Kidney (tissue), 14 donors: Measurements from ENCODE around the gene ANTXRL. TPM values are rescaled to one million over a fixed set of nuclear protein-coding genes. Genes with fewer than 3 reads are reported as not detected.

Experiments
- DNase-seq, 5 donors: peaks; one replicate each; pipeline ENCODE4 v3.0.0-alpha.2; 2013 to 2020
- FAIRE-seq: peaks from 2 replicates; lab custom pipeline; 2012; peaks lifted over from hg19 to GRCh38; lab: Jason Lieb, UNC
- H3K27ac ChIP-seq, 2 donors: one replicate each; pipeline ENCODE4 v1.7.0; 2013; ENCODE audit warnings: low read depth in 2 of 2, low read length in 2 of 2, inconsistent platforms in 1 of 2
- H3K27me3 ChIP-seq: one replicate; pipeline ENCODE4 v1.7.1; 2013; ENCODE audit warnings: low read length, inconsistent platforms; ENCODE audit not compliant: control insufficient read depth, insufficient read depth
- H3K36me3 ChIP-seq, 3 donors: one replicate each; pipeline versions ENCODE4 v1.7.0 to v1.7.1; 2013; ENCODE audit warnings: low read length in 3 of 3, control low read depth in 1 of 3, inconsistent platforms in 1 of 3; ENCODE audit not compliant: insufficient read depth in 3 of 3, control insufficient read depth in 2 of 3
- H3K4me1 ChIP-seq, 3 donors: one replicate each; pipeline versions ENCODE4 v1.7.0 to v1.7.1; 2013; ENCODE audit warnings: low read length in 3 of 3, inconsistent platforms in 1 of 3, low read depth in 1 of 3; ENCODE audit not compliant: control insufficient read depth in 2 of 3, insufficient read depth in 2 of 3
- H3K4me3 ChIP-seq, 3 donors: one replicate each; pipeline versions ENCODE4 v1.7.0 to v1.8.1; 2013; ENCODE audit warnings: low read length in 3 of 3, control low read depth in 1 of 3, inconsistent platforms in 1 of 3
- H3K9ac ChIP-seq, 3 donors: one replicate each; pipeline versions ENCODE4 v1.7.0 to v1.7.1; 2013; ENCODE audit warnings: low read length in 3 of 3, control low read depth in 1 of 3, inconsistent platforms in 1 of 3
- H3K9me3 ChIP-seq, 3 donors: one replicate each; pipeline versions ENCODE4 v1.7.0 to v1.7.1; 2013; ENCODE audit warnings: low read length in 3 of 3, control low read depth in 1 of 3, inconsistent platforms in 1 of 3; ENCODE audit not compliant: control insufficient read depth in 2 of 3, insufficient read depth in 1 of 3
- intact Hi-C: fragments of 100-400 bp; cut with DNase I; formaldehyde crosslinking; loops from one replicate; pipeline ENCODE4 v1.11.1; 2022
- polyA plus RNA-seq: library from polyadenylated mRNA; stranded (reverse); fragments of 350-450 nt; fragmentation: Illumina TruSeq; extraction: RNeasy Lipid Tissue Mini Kit (QIAGEN cat#74804); gene quantifications from one replicate; pipeline ENCODE4 v1.2.3, GENCODE V29; 2014; ENCODE audit warnings: low read depth, low replicate concordance; ENCODE audit not compliant: insufficient read depth
- total RNA-seq: library from RNA; stranded (reverse); fragmentation: NEBNext Ultra II Directional; extraction: Animal tissue kit (Norgen Biotek cat#: 25700); gene quantifications from one replicate; pipeline ENCODE4 v1.2.1, GENCODE V29; 2021
- TF ChIP-seq, protein P1 (sequence below): IDR thresholded peaks from 3 replicates; pipeline ENCODE4 v1.5.1; 2012; ENCODE audit warnings: mild to moderate bottlenecking, moderate library complexity, borderline replicate concordance; ENCODE audit not compliant: insufficient read depth; ENCODE audit errors: extremely low read depth
- donor health status: control.
- donor health status: control.
- donor health status: control.
- donor health status: control.
- donor health status: control.
- donor health status: DM: yes; HTN: yes; CAD: no.
- donor health status: Normal renal cell carcinoma (clear cell type).

The ANTXRL gene
- total and polyA plus RNA-seq, 2 donors from 2014 or later, result 0.16 TPM; not detected in 1

DNA sequence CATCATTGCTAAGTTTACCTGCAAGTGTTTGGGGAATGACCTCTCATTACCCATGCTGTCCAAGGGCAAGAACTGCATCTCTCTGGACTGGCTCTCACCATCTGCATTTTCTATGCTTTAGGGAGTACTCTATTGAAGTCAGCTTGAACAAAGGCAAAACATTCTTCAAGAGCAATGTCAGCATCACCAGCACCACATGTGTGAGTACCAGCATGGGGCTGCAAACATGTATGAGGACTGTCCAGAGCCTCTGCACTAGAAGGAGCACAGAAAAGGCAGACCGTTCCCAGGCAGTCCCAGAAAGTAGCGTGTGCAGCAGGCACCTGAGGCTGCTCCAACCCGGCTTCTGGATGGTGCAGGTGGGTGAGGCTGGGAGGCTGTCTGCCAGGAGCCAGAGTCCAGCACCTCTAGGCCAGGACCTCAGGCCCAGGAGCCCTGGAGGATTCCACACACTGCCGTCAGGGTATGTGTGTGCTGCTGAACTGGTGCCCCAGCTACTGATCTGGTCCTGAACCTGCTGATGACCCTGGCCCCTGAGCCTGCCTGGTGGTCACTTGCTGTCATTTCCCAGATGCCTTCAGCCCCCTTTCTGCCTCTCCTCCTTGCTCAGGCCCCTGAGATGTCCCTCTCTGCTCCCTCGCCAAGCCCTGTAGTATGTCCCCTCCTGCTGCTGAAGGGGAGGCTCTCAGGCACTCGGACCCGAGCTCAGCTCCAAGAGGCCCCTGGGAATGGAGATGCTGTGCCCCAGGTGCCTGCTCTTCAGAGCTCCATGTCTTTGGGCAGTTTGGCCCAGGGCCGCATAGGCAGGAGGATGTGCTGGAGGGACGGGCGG, 20.7 kb downstream of the ANTXRL start:
- intact Hi-C loops, result no loop called here
- Histone ChIP-seq H3K9me3 (no peaks in the 10 kb centered on the region), H3K4me3 (no peak overlapping the region), H3K27ac (no peak overlapping the region), H3K36me3 (no peaks in the 10 kb centered on the region), H3K4me1 (no peaks in the 10 kb centered on the region), H3K9ac (no peak overlapping the region), H3K27me3 (no peaks in the 10 kb centered on the region)
- no peak for FAIRE-seq
- TF ChIP-seq, protein P1, sequence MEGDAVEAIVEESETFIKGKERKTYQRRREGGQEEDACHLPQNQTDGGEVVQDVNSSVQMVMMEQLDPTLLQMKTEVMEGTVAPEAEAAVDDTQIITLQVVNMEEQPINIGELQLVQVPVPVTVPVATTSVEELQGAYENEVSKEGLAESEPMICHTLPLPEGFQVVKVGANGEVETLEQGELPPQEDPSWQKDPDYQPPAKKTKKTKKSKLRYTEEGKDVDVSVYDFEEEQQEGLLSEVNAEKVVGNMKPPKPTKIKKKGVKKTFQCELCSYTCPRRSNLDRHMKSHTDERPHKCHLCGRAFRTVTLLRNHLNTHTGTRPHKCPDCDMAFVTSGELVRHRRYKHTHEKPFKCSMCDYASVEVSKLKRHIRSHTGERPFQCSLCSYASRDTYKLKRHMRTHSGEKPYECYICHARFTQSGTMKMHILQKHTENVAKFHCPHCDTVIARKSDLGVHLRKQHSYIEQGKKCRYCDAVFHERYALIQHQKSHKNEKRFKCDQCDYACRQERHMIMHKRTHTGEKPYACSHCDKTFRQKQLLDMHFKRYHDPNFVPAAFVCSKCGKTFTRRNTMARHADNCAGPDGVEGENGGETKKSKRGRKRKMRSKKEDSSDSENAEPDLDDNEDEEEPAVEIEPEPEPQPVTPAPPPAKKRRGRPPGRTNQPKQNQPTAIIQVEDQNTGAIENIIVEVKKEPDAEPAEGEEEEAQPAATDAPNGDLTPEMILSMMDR, result no peak
- peak in 1 of 5 donors; percentile 20 for DNase-seq

DNA sequence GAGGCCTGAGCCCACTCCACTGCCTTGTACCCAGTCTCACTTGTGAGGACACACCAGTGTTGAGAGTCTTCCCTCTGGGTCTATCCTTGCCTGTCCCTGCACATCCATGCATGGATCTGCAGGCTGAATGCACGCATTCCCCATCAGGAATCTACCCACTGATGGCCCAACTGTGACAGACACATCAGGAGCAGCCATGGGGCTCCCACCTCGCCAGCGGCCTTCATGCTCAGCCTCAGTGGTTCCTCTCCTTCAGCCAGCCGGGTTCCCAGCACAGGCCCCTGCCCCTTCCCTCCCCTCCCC, 21.3 kb downstream of the ANTXRL start:
- TF ChIP-seq, protein P1, result no peak
- Histone ChIP-seq H3K9ac (no peak overlapping the region), H3K27me3 (no peaks in the 10 kb centered on the region), H3K4me3 (no peak overlapping the region), H3K4me1 (no peaks in the 10 kb centered on the region), H3K27ac (no peak overlapping the region), H3K36me3 (no peaks in the 10 kb centered on the region), H3K9me3 (no peaks in the 10 kb centered on the region)
- FAIRE-seq, result no peak
- intact Hi-C loops, result no loop called here
- DNase-seq, result peak in 1 of 5 donors; percentile 23

DNA sequence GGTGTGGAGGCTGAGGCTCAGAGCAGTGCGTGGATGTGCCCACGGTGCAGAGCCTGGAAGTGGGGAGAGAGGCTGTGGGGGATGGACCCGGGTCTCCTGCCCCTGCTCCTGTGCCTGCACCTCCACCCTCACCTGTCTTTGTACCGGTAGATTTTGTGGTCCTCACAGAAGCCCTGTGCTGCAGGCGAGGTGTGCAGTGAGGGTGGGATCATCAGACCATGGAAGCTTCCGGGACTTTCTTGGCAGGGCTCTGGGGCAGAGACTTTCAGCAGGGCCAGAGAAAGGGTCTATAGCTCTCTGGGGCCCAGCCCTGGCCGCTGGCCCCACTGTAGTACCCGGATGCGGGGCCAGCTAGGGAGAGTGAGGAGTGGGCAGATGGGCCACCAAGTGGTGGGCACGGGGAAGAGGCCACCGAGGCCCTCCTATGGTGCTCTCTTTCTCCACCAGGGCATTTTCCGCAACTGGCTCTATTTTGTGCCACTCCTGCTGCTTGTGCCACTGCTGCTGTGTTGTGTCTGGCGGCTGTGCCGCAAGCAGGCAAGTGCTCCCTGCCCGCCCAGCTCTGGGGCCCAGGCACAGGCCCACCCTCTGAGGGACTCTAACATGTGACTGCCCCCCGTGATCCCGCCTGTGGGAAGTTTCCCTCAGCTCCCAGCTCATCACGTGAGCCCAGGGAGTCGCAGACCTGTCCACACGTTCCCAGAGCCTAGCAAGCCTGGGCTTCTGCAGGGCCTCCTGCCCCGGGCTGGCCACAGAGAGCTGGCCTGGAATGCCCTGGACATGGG, 22.1 kb downstream of the ANTXRL start:
- DNase-seq (peak in 1 of 5 donors; percentile 29), FAIRE-seq (no peak)
- Histone ChIP-seq H3K4me1 (no peaks in the 10 kb centered on the region), H3K36me3 (no peaks in the 10 kb centered on the region), H3K9ac (no peak overlapping the region), H3K9me3 (no peaks in the 10 kb centered on the region), H3K27me3 (no peaks in the 10 kb centered on the region), H3K27ac (no peak overlapping the region), H3K4me3 (no peak overlapping the region)
- TF ChIP-seq, protein P1, result no peak
- intact Hi-C loops, result no loop called here
